HG03097 (cell line): ENCODE measurements around the gene ZNF132.
A peak's percentile ranks its signal among the peaks of the same experiment; 100 is the strongest.
"Not testable (repeated sequence)": the region's sequence is repeated elsewhere in the genome, so short reads cannot be mapped to it uniquely, and the experiment has no call there.

Experiments
- ATAC-seq: cut with Tn5 transposase; IDR thresholded peaks from one replicate; pipeline ENCODE4 v1.9.1; 2021; ENCODE audit not compliant: unreplicated experiment, low FRiP score

The ZNF132 gene

DNA sequence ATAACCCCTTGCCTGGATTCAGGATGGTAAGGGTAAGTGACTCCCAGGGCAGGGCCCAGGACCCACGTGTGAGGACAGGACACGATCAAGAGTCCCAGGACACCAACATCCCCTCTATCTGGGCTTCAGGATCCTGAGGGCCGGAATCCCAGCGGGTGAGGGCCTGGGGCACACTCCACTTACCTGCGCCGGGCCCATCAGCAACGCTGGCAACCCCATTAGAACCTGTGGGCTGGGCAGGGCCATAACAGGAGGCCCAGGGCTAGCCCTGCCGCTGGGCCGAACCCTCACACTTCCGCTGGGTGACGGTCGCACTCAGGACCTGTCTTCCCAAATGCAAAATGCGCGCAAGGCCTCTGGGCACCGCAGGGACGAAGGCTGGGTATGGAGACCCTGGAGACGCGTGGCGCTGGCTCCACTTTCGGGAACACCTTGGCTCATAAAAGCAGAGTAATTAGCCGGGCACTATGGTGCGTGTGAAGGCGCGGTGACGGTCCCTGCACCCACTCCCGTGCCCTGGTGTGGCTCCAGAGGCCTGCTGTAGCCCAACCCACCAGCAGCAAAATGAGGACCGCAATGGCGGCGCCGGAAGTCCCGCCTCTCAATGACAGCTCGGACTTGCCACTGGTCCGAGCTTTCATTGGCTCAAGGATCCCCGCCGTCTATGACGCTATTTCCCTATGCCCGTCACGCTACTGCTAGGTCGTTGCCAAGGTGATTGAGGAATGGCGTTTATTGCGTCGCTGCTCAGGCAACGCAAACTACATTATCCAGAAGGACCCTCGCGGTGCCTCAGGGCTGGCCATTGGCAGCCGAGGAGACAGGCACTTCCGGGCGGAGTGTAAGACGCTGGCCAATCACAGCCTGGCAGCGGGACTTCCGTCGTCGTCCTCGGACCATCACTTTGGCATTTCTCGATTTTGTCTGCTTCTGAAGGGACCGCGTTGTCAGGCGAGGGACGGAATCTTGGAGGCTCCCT, at the start of gene ZNF132:
Gene ZNF132 (minus strand): TSS at position 578 of the 979 bp plus-strand sequence. CDS start 332 bp downstream, at position 246.
- ATAC-seq, result peak; percentile 95

- not testable (repeated sequence) for ATAC-seq
Measured at GRCh38 chr19:58484349-58484748, 44.4 kb upstream of the ZNF132 start.

DNA sequence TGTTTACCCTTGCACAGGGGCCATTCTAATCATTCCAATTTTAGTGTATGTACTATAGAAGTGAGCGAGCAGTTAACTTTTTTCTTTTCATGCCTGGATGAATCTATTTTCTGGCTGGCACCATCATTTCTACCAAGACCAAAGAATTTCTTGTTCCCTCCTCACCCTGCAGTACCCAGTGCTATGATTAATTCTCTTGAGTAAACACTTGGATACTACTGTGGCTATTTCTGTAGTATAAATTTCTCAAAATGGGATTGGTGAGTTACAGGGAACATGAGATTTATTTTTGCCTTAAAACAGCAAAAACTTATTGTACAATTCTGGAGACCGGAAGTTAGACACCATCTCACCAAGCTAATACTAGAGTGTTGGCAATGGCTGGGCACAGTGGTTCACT, 43.8 kb upstream of the ZNF132 start:
- no peak for ATAC-seq

GRCh38 chr19:58482372-58482771, 42.4 kb upstream of the ZNF132 start:
- ATAC-seq, result no peak

- no peak for ATAC-seq
Measured at GRCh38 chr19:58480831-58481230, 40.9 kb upstream of the ZNF132 start.

- no peak for ATAC-seq
Measured at GRCh38 chr19:58480481-58480830, 40.5 kb upstream of the ZNF132 start.

DNA sequence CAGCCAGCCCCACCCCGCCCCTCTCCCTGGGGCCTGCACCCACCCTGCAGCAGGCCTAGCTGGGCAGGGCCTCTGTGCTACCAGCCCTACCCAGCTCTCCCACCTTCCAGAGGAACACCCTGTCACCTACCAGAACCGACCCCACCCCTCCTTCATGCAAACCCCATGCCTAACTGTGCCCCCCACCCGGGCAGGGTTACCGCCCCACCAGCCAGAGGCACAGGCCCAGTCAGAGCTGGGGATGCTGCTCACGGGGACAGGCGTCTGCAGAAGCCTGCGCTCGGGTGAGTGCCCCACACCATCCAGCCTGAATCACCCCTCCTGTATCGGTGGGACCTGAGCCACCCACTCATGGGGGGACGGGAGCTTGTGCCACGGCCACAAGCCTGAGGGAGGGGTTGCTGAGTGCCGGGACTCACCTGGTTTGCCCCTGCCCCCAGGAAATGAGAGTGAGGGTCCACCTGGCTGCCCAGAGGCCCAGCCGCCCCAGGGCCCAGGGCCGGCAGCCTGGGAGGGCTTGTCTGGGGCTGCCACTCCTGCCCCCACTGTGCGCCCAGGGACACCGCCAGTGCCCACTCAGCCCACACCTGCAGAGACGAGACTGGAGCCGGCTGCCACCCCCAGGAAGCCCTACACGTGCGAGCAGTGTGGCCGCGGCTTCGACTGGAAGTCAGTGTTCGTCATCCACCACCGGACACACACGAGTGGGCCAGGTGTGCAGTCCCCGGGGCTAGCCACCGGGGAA, 40.0 kb upstream of the ZNF132 start:
- ATAC-seq, result no peak

GRCh38 chr19:58479303-58479702, 39.4 kb upstream of the ZNF132 start:
- ATAC-seq, result no peak

GRCh38 chr19:58477871-58478270, 37.9 kb upstream of the ZNF132 start:
- ATAC-seq, result no peak

GRCh38 chr19:58477130-58477529, 37.2 kb upstream of the ZNF132 start:
- ATAC-seq, result no peak

- ATAC-seq, result no peak
Measured at GRCh38 chr19:58476498-58477015, 36.6 kb upstream of the ZNF132 start.

DNA sequence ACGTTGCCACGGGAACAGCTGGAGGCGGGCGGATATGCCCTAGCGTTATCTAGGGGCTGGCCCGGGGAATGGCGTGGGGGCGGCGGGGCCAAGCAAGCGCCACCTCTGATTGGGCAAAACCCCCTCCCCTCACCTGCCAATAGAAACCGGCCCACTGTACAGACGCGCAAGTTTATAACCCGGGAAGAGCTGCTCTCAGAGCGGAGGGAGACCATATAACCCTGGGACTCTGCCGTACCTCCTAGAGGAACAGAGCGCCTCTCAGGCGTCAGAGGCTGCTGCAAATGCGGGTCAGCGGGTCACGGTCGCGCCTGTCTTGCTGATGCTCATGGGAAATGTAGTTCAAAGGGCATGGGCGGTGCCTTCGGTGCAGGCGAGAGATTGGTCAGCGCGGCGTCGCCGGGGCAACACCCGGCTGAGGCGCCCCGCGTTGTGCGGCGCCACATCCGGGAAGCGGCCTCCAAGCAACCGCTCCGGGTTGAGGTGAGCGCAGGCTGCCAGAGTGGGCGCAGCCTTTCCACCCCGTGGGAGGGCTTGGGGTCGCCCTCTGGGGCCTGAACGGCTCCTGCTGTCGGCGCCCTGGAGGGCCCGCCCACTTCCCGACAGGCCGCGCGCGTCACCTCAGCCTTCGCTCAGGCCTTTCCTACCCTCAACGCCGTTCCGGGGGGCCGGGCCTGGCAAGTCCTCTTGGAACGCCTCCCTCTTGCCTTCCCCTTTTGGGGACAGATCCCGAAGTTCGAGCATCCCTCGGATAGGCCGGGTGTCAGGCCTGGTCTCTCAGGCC, 36.0 kb upstream of the ZNF132 start, which contains the start of gene ZNF446:
Gene ZNF446 (plus strand): TSS at position 639 of the 784 bp plus-strand sequence. CDS start 867 bp downstream, outside the sequence.
- ATAC-seq, result peak; percentile 85

- no peak for ATAC-seq
Measured at GRCh38 chr19:58474997-58475713, 35.2 kb upstream of the ZNF132 start.

DNA sequence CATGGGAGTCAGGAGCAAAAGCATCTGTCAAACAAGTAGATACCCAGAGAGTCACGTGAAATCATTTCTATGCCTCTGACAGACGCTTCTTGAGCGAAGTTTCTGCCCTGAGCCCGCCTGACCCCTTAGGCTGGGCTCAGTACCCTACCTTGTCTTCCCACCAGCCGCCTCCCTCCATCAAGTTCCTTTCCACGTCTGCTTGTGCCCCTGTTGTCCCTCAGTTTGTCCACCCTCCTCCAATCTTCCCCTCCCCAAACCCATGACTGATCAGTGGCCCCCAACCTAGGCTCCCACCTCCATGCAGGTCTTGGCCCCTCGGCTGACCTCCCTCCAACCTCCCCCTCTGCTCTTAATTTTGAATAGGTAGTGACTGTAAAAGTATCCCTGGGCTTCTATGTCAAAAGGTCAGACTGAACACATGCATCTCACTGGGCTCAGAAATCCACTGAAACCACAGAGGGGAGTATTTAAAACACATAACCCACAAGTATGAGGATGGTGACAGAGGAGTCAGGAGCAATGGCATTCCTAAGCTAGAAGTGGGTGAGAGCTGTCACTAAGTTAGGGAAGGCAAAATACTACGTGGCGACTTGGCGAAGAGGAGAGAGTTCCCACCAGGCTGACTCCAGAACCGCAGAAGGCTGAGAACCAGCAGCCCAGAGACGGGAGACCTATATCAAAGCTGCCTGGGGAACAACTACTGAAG, 34.5 kb upstream of the ZNF132 start:
- no peak for ATAC-seq

GRCh38 chr19:58473775-58474174, 33.8 kb upstream of the ZNF132 start:
- ATAC-seq, result no peak

GRCh38 chr19:58471736-58472135, 31.8 kb upstream of the ZNF132 start:
- no peak for ATAC-seq

GRCh38 chr19:58470837-58471543, 31.0 kb upstream of the ZNF132 start:
- ATAC-seq, result not testable (repeated sequence)

- no peak for ATAC-seq
Measured at GRCh38 chr19:58469241-58470013, 29.5 kb upstream of the ZNF132 start.
